Testis (tissue), 2 donors: ENCODE measurements around the gene CACNG4.

Experiments used
- CTCF ChIP-seq, 3 experiments: fragments of 450-650 bp in 2 of 3; fragments of 200-600 bp in 1 of 3; sonication (generic) in 1 of 3; IDR thresholded peaks; one replicate each; pipeline ENCODE4 v1.5.1; 2016 to 2019; ENCODE audit warnings: antibody characterized with exemption in 3 of 3, mild to moderate bottlenecking in 2 of 3, moderate library complexity in 1 of 3
- POLR2A ChIP-seq: fragments of 450-650 bp; IDR thresholded peaks from one replicate; pipeline ENCODE4 v1.6.1; 2017; ENCODE audit warnings: antibody characterized with exemption, mild to moderate bottlenecking, moderate library complexity

- no peak for TF ChIP-seq CTCF (IDR thresholded peaks at IDR 0.05)
- no peak for TF ChIP-seq POLR2A
Measured at GRCh38 chr17:66959641-66960375, 4.7 kb upstream of the CACNG4 start.
